ENCODE results near the gene TIGD4. TPM values are rescaled to one million over a fixed set of nuclear protein-coding genes. Genes with fewer than 3 reads are reported as not detected.

Gene TIGD4
- total RNA-seq, 4 donors from 2014 or later, result 0.19 to 0.38 (median 0.22) TPM; not detected in 1

DNA sequence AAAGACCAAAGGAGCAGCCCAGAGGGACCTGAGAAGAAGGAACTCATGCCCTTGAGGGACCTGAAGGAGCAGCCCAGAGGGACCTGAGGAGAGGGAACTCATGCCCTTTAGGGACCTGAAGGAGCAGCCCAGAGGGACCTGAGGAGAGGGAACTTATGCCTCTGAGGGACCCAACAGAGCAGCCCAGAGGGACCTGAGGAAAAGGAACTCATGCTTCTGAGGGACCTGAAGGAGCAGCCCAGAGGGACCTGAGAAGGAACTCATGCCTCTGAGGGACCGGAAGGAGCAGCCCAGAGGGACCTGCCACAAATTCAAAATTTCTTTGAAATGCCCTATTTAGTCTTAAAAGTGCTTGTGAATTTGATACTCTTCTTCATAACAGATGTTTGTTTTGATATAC lies 51.2 kb downstream of the TIGD4 start:
- H3K4me1 ChIP-seq, result peaks cover 0 to 4% (median 0%) of the 10 kb centered on the region in 3 donors
- no peak for DNase-seq
- no peaks in the 10 kb centered on the region for H3K27me3 ChIP-seq
- H3K9me3 ChIP-seq, result no peaks in the 10 kb centered on the region
- H3K27ac ChIP-seq, result no peak overlapping the region
- no peaks in the 10 kb centered on the region for H3K36me3 ChIP-seq
- intact Hi-C loops (cut with DNase I), result no loop called here
- TF ChIP-seq, protein P1, sequence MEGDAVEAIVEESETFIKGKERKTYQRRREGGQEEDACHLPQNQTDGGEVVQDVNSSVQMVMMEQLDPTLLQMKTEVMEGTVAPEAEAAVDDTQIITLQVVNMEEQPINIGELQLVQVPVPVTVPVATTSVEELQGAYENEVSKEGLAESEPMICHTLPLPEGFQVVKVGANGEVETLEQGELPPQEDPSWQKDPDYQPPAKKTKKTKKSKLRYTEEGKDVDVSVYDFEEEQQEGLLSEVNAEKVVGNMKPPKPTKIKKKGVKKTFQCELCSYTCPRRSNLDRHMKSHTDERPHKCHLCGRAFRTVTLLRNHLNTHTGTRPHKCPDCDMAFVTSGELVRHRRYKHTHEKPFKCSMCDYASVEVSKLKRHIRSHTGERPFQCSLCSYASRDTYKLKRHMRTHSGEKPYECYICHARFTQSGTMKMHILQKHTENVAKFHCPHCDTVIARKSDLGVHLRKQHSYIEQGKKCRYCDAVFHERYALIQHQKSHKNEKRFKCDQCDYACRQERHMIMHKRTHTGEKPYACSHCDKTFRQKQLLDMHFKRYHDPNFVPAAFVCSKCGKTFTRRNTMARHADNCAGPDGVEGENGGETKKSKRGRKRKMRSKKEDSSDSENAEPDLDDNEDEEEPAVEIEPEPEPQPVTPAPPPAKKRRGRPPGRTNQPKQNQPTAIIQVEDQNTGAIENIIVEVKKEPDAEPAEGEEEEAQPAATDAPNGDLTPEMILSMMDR (IDR thresholded peaks at IDR 0.05), result no peak
- TF ChIP-seq POLR2A (IDR thresholded peaks at IDR 0.05), result no peak
- 85 to 100% methylated on average over 1 of the region's 1 CpG for WGBS, 2 donors
- no peak overlapping the region for H3K4me3 ChIP-seq

DNA sequence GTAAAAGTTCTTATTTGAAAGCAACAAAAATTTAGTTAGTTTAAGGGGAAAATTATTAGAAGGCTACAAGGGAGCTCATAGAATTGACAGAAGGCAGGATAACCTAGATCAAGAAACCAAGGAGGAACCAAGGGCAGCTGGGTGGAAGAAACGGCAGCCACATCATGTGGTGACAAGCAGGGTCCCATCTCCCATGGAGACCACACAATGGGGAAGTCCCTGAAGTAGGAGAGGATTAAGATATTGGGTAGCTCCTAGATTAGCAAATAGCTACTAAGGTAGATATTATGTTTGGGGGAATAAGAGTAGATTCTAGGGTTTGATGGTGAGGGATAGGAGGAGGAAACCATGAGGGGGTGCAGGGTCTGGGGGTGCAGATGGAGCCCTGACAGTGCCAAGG lies 51.7 kb downstream of the TIGD4 start:
- intact Hi-C loops (cut with DNase I), result no loop called here
- Histone ChIP-seq H3K9me3 (no peaks in the 10 kb centered on the region), H3K36me3 (no peaks in the 10 kb centered on the region), H3K27me3 (no peaks in the 10 kb centered on the region), H3K4me3 (no peak overlapping the region), H3K4me1 (peaks cover 0 to 4% (median 0%) of the 10 kb centered on the region in 3 donors), H3K27ac (no peak overlapping the region)
- WGBS, 2 donors, result 10 to 37% methylated on average over 1 of the region's 1 CpG
- no peak for DNase-seq
- TF ChIP-seq, protein P1 (IDR thresholded peaks at IDR 0.05), result no peak
- no peak for TF ChIP-seq POLR2A (IDR thresholded peaks at IDR 0.05)

DNA sequence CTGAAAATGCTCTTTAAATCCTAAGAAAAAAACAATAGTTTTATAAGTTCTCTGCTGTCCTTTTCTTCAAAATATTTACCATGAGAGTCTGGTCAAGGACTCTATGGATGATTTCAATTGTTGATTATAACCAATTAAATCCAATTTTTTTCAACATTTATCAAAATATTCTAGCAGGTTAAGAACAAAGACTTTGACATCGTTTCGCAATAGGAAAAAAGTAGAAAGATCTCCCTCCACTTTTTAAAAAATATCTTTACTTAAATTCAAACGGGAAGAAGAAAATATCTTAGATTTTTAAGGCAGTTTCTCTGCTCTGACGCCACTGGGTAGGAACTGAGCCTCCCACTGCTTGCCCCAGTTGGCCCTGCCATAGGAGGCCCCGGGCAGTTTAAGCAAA lies 55.0 kb downstream of the TIGD4 start:
- peaks cover 0 to 23% (median 0%) of the 10 kb centered on the region in 3 donors for H3K4me1 ChIP-seq
- no peak overlapping the region for H3K4me3 ChIP-seq
- no peaks in the 10 kb centered on the region for H3K36me3 ChIP-seq
- H3K27me3 ChIP-seq, result no peaks in the 10 kb centered on the region
- H3K27ac ChIP-seq, result no peak overlapping the region
- 69 to 75% methylated on average over 5 of the region's 5 CpGs for WGBS, 2 donors
- TF ChIP-seq, protein P1 (IDR thresholded peaks at IDR 0.05), result no peak
- no peak for TF ChIP-seq POLR2A (IDR thresholded peaks at IDR 0.05)
- no peak for DNase-seq
- no peaks in the 10 kb centered on the region for H3K9me3 ChIP-seq
- intact Hi-C loops (cut with DNase I), result no loop called here

DNA sequence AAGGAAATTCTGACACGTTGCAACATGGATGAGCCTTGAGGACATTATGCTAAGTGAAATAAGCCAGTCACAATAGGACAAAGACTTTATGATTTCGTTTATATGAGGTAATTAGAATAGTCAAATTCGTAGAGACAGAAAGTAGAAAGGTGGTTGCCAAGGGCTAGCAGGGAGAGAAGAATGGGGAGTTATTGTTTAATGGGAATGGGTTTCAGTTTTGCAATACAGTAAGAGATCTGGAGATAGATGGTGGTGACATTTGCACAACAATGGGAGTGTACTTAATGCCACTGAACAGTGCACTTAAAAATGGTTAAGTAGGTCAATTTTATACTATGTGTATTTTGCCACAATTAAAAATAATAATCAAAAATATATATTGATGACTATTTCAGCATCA lies 56.3 kb downstream of the TIGD4 start:
- WGBS, 2 donors, result 55 to 57% methylated on average over 3 of the region's 3 CpGs
- Histone ChIP-seq H3K9me3 (no peaks in the 10 kb centered on the region), H3K36me3 (no peaks in the 10 kb centered on the region), H3K4me3 (no peak overlapping the region), H3K4me1 (peaks cover 0 to 31% (median 0%) of the 10 kb centered on the region in 3 donors), H3K27me3 (no peaks in the 10 kb centered on the region), H3K27ac (no peak overlapping the region)
- no peak for DNase-seq
- intact Hi-C loops (cut with DNase I), result no loop called here
- TF ChIP-seq POLR2A (IDR thresholded peaks at IDR 0.05), result no peak
- TF ChIP-seq, protein P1 (IDR thresholded peaks at IDR 0.05), result no peak

DNA sequence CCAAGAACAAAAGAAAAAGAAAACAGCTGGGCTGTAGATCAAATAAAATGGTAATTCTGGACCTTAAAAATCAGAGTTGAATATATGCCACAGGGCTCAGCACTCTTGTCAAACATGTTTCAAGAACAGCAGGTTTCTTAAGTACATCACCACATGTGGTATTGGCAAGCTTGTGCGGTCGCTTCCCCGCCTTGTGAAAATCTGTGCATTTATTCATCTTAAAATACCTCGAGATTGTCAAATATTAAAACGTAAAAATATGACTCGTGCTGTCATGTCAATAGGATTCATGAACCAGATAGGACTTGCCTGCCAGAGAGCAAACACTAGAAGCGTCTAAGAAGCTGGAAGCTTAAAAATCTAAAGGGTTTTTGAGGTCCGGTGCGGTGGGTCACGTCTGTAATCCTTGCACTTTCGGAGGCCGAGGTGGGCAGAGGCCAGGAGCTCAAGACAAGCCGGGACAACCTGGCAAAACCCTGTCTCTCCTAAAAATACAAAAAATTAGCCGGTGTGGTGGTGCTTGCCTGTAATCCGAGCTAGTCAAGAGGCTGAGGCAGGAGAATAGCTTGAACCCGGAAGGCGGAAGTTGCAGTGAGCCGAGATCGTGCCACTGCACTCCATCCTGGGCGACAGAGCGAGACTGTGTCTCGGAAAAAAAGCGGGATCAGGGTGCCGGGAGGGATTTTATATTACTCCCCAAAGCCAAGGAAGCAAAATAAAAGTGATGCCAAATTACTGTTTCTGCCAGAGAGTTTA lies 59.6 kb downstream of the TIGD4 start:
- Histone ChIP-seq H3K4me1 (peaks cover 0 to 33% (median 0%) of the 10 kb centered on the region in 3 donors), H3K27ac (peak overlapping the region; percentile 56 to 89 (median 80)), H3K9me3 (no peaks in the 10 kb centered on the region), H3K4me3 (peak overlapping the region in 2 of 4 donors; percentile 4 to 30), H3K36me3 (no peaks in the 10 kb centered on the region), H3K27me3 (no peaks in the 10 kb centered on the region)
- no peak for DNase-seq
- intact Hi-C loops (cut with DNase I), result no loop called here
- no peak for TF ChIP-seq POLR2A (IDR thresholded peaks at IDR 0.05)
- TF ChIP-seq, protein P1 (IDR thresholded peaks at IDR 0.05), result no peak
- 46 to 53% methylated on average over 24 of the region's 24 CpGs for whole genome bisulfite sequencing, 2 donors

Other genes starting within 250 kb of the TIGD4 start
- 10 to 100 TPM; 32.3 to 92.7 (median 36.9) TPM for gene FBXW7, start 243.6 kb downstream of the TIGD4 start, total RNA-seq
- 10 to 100 TPM; 41.2 to 83.1 (median 60.5) TPM for gene TMEM154, start 99.7 kb downstream of the TIGD4 start, total RNA-seq
- 10 to 100 TPM; 21.7 to 34.3 (median 28.0) TPM for gene ARFIP1, start 224 bp upstream of the TIGD4 start, total RNA-seq
- 10 to 100 TPM in 2 of 4 donors, 1 to 10 TPM in 2; 4.5 to 12.8 (median 8.5) TPM for gene FHDC1, start 156.6 kb upstream of the TIGD4 start, total RNA-seq